T-helper 9 cell (primary cell): ENCODE results near the gene CXCR6.
"Not testable (repeated sequence)": the region's sequence is repeated elsewhere in the genome, so short reads cannot be mapped to it uniquely, and the experiment has no call there.

ENCODE experiments used
- DNase-seq: peaks from one replicate; pipeline ENCODE4 v3.0.0-alpha.2; 2020

CXCR6 gene

GRCh38 chr3:45992133-45992729, 49.0 kb downstream of the CXCR6 start:
- DNase-seq = no peak

- no peak for DNase-seq
Observed at GRCh38 chr3:45992821-45993221, 49.6 kb downstream of the CXCR6 start.

GRCh38 chr3:45993421-45994027, 50.3 kb downstream of the CXCR6 start:
- peak; percentile 34 for DNase-seq

- peak; percentile 56 for DNase-seq
Observed at GRCh38 chr3:45994419-45995235, 51.4 kb downstream of the CXCR6 start.

- DNase-seq = peak; percentile 75
Observed at GRCh38 chr3:45995236-45996192, 52.2 kb downstream of the CXCR6 start, which contains the start of gene FYCO1. Gene FYCO1 (minus strand): TSS chr3:45995824. CDS start chr3:45984910, 10,914 bp downstream.

- DNase-seq = not testable (repeated sequence)
Observed at GRCh38 chr3:45997499-45997898, 54.2 kb downstream of the CXCR6 start.

- no peak for DNase-seq
Observed at GRCh38 chr3:45997942-45998341, 54.7 kb downstream of the CXCR6 start.
